T-cell (primary cell): ENCODE results near the gene PIGZ. TPM values are rescaled to one million over a fixed set of nuclear protein-coding genes. Genes with fewer than 3 reads are reported as not detected.
A peak's percentile ranks its signal among the peaks of the same experiment; 100 is the strongest.

Source experiments
- ATAC-seq, 4 experiments: fragments of 200-7000 bp in 3 of 4; fragments of 150-1000 bp in 1 of 4; cut with Tn5 transposase; replicated peaks in 1 of 4; 1 replicate in 3 of 4; 2 replicates in 1 of 4; pipeline ENCODE4 v1.10.0; 2021; ENCODE audit warnings: moderate library complexity in 3 of 4, mild to moderate bottlenecking in 2 of 4, moderate number of reproducible peaks in 1 of 4
- CTCF ChIA-PET, 2 donors: fragments of 300-600 bp; sonication (Branson Sonifier 250); formaldehyde crosslinking; loops; one replicate each; lab custom pipeline; 2022; ENCODE audit warnings: antibody characterized with exemption in 2 of 2; lab: Charles Lee
- POLR2A ChIA-PET, 2 donors: fragments of 300-600 bp; sonication (Branson Sonifier 250); formaldehyde crosslinking; loops; one replicate each; lab custom pipeline; 2022; ENCODE audit warnings: antibody characterized with exemption in 2 of 2; lab: Charles Lee
- DNase-seq, 35 experiments: peaks; one replicate each; pipeline versions ENCODE4 v3.0.0 to v3.0.0-alpha.2; 2013 to 2023
- H3K27ac ChIP-seq: one replicate; pipeline ENCODE4 v1.5.1; 2013; ENCODE audit warnings: low read length
- H3K27me3 ChIP-seq, 2 experiments: replicated peaks in 1 of 2; 1 replicate in 1 of 2; 2 replicates in 1 of 2; pipeline versions ENCODE4 v1.6.1 to v1.7.0; 2013; ENCODE audit warnings: low read length in 1 of 2, mixed read lengths in 1 of 2; ENCODE audit not compliant: control insufficient read depth in 2 of 2, insufficient read depth in 2 of 2; ENCODE audit errors: extremely low read depth in 1 of 2
- H3K36me3 ChIP-seq, 2 donors: 1 replicate in 1 of 2; 2 replicates in 1 of 2; pipeline versions ENCODE4 v1.6.1 to v1.7.0; 2013; ENCODE audit warnings: low read length in 1 of 2; ENCODE audit not compliant: control insufficient read depth in 2 of 2, insufficient read depth in 1 of 2; ENCODE audit errors: extremely low read depth in 1 of 2
- H3K4me1 ChIP-seq, 2 experiments: 1 replicate in 1 of 2; 2 replicates in 1 of 2; pipeline versions ENCODE4 v1.6.1 to v1.7.0; 2013; ENCODE audit warnings: low read length in 2 of 2, mixed read lengths in 1 of 2; ENCODE audit not compliant: insufficient read depth in 2 of 2, control insufficient read depth in 1 of 2; ENCODE audit errors: extremely low read depth in 1 of 2
- H3K4me3 ChIP-seq, 2 donors: 1 replicate in 1 of 2; 2 replicates in 1 of 2; pipeline versions ENCODE4 v1.5.1 to v1.7.0; 2013; ENCODE audit warnings: mild to moderate bottlenecking in 2 of 2, low read length in 1 of 2, moderate library complexity in 1 of 2; ENCODE audit not compliant: control insufficient read depth in 1 of 2; ENCODE audit errors: extremely low read depth in 1 of 2
- H3K9me3 ChIP-seq: 2 replicates; pipeline ENCODE4 v1.7.0; 2013
- H3K27ac Mint-ChIP-seq, 2 donors: one replicate each; pipeline ENCODE4 v1.8.0; 2020 to 2021; ENCODE audit warnings: mild to moderate bottlenecking in 2 of 2, mixed read lengths in 2 of 2
- H3K27me3 Mint-ChIP-seq, 2 donors: one replicate each; pipeline ENCODE4 v1.8.0; 2021 to 2022; ENCODE audit warnings: mixed read lengths in 2 of 2
- H3K36me3 Mint-ChIP-seq: one replicate; pipeline ENCODE4 v1.8.0; 2021; ENCODE audit warnings: mixed read lengths
- H3K4me1 Mint-ChIP-seq, 3 donors: one replicate each; pipeline ENCODE4 v1.8.0; 2020 to 2022; ENCODE audit warnings: mixed read lengths in 3 of 3, mild to moderate bottlenecking in 1 of 3
- H3K4me3 Mint-ChIP-seq, 3 donors: one replicate each; pipeline ENCODE4 v1.8.0; 2020 to 2022; ENCODE audit warnings: mild to moderate bottlenecking in 3 of 3, mixed read lengths in 3 of 3, moderate library complexity in 3 of 3
- H3K9me3 Mint-ChIP-seq, 3 donors: one replicate each; pipeline ENCODE4 v1.8.0; 2020 to 2022; ENCODE audit warnings: mixed read lengths in 3 of 3
- WGBS: methylation state at CpG from one replicate; pipeline ENCODE4 v1.1.5; 2013; ENCODE audit warnings: missing lambda C conversion rate; ENCODE audit not compliant: insufficient coverage; 5-methylcytosine and 5-hydroxymethylcytosine counted together
- total RNA-seq, 35 experiments: library from RNA in 6 of 35; stranded (reverse) in 6 of 35; fragments of 120-200 nt in 1 of 35; gene quantifications; one replicate each; pipeline versions ENCODE4 v1.2.1 to v1.2.4 and lab custom pipeline; 2013 to 2026

PIGZ gene
- total RNA-seq, 5 donors from 2014 or later (not counting 1 experiment from before 2014, with no cell fraction given): 0.28 to 1.3 (median 1.1) TPM

DNA sequence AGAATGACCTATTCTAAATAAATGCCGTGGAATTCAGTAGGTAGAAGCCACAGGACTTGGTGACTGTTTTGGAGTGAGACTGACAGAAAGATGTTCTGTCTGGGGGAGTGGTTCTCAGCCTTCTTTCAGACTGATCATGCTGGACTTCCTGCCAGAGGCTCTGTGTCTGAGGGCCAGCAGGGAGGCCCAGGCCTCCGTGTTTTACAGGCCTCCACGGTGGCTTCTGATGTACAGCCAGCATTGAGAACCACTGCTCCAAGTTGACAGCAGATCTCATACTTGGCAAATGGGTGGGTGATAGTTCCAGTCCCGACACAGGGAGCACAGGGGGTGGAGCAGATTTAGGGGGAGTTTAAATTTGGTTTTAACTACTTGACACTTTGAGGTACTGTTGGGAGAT lies 6.7 kb upstream of the PIGZ start:
- Histone ChIP-seq H3K4me3 (no peak overlapping the region), H3K9me3 (no peaks in the 10 kb centered on the region), H3K4me1 (peaks cover 0 to 7% of the 10 kb centered on the region in 2 experiments), H3K27me3 (peaks cover 0 to 37% of the 10 kb centered on the region in 2 experiments), H3K27ac (no peak overlapping the region), H3K36me3 (no peaks in the 10 kb centered on the region)
- DNase-seq: no peak
- H3K27me3 Mint-ChIP-seq: peaks cover 7 to 17% of the 10 kb centered on the region in 2 donors
- ATAC-seq: no peak
- H3K27ac Mint-ChIP-seq: no peak overlapping the region
- WGBS: 87% methylated on average over 4 of the region's 4 CpGs
- H3K4me1 Mint-ChIP-seq: peaks cover 5 to 13% (median 8%) of the 10 kb centered on the region in 3 donors
- CTCF ChIA-PET: interaction anchor here in 1 of 2 donors (0.6 kb wide), 1 partner anchor 48 kb away, joined by 3 read pairs; no protein-coding TSS in a partner anchor
- H3K36me3 Mint-ChIP-seq: no peaks in the 10 kb centered on the region
- no peak overlapping the region for H3K4me3 Mint-ChIP-seq
- POLR2A ChIA-PET: no interaction called here
- no peaks in the 10 kb centered on the region for H3K9me3 Mint-ChIP-seq

- H3K4me1 ChIP-seq: peaks cover 0 to 11% of the 10 kb centered on the region in 2 experiments
- H3K4me3 Mint-ChIP-seq: no peak overlapping the region
- peaks cover 9 to 17% (median 10%) of the 10 kb centered on the region in 3 donors for H3K4me1 Mint-ChIP-seq
- H3K9me3 Mint-ChIP-seq: no peaks in the 10 kb centered on the region
- H3K27ac Mint-ChIP-seq: no peak overlapping the region
- 82% methylated on average over 4 of the region's 5 CpGs for WGBS
- no peak overlapping the region for H3K4me3 ChIP-seq
- no peaks in the 10 kb centered on the region for H3K36me3 ChIP-seq
- ChIA-PET POLR2A (no interaction called here), CTCF (interaction anchor here in 1 of 2 donors (0.7 kb wide), 1 partner anchor 1109 kb away, joined by 3 read pairs; no protein-coding TSS in a partner anchor)
- H3K36me3 Mint-ChIP-seq: no peaks in the 10 kb centered on the region
- H3K27ac ChIP-seq: no peak overlapping the region
- peaks cover 0 to 35% of the 10 kb centered on the region in 2 experiments for H3K27me3 ChIP-seq
- DNase-seq (no peak), ATAC-seq (no peak)
- no peaks in the 10 kb centered on the region for H3K9me3 ChIP-seq
- peaks cover 7 to 20% of the 10 kb centered on the region in 2 donors for H3K27me3 Mint-ChIP-seq
Measured at GRCh38 chr3:196974661-196975060, 6.0 kb upstream of the PIGZ start.

GRCh38 chr3:196971094-196971698 lies 2.6 kb upstream of the PIGZ start:
- ChIA-PET POLR2A (no interaction called here), CTCF (interaction anchor here (0.6 to 1.5 kb wide), 2 partner anchors 134 to 485 kb away, joined by 4 to 5 read pairs; no protein-coding TSS in a partner anchor)
- Mint-ChIP-seq H3K9me3 (no peaks in the 10 kb centered on the region), H3K4me1 (peaks cover 8 to 16% (median 9%) of the 10 kb centered on the region in 3 donors), H3K27me3 (peaks cover 0 to 12% of the 10 kb centered on the region in 2 donors), H3K27ac (no peak overlapping the region), H3K36me3 (no peaks in the 10 kb centered on the region), H3K4me3 (peak overlapping the region in 2 of 3 donors; percentile 73 to 74)
- no peak overlapping the region for H3K27ac ChIP-seq
- peaks cover 0 to 26% of the 10 kb centered on the region in 2 experiments for H3K27me3 ChIP-seq
- ATAC-seq (no peak), DNase-seq (no peak)
- WGBS: 92% methylated on average over 2 of the region's 7 CpGs
- no peak overlapping the region for H3K4me3 ChIP-seq
- no peaks in the 10 kb centered on the region for H3K36me3 ChIP-seq
- peaks cover 0 to 11% of the 10 kb centered on the region in 2 experiments for H3K4me1 ChIP-seq
- H3K9me3 ChIP-seq: no peaks in the 10 kb centered on the region

GRCh38 chr3:196970547-196971093 lies 2.0 kb upstream of the PIGZ start:
- Histone ChIP-seq H3K27me3 (peaks cover 0 to 26% of the 10 kb centered on the region in 2 experiments), H3K27ac (no peak overlapping the region), H3K4me1 (peaks cover 0 to 11% of the 10 kb centered on the region in 2 experiments), H3K9me3 (no peaks in the 10 kb centered on the region), H3K36me3 (no peaks in the 10 kb centered on the region), H3K4me3 (no peak overlapping the region)
- Mint-ChIP-seq H3K4me1 (peaks cover 8 to 16% (median 9%) of the 10 kb centered on the region in 3 donors), H3K27me3 (peaks cover 0 to 12% of the 10 kb centered on the region in 2 donors), H3K36me3 (no peaks in the 10 kb centered on the region), H3K9me3 (no peaks in the 10 kb centered on the region), H3K4me3 (peak overlapping the region; percentile 68 to 74 (median 73)), H3K27ac (no peak overlapping the region)
- POLR2A ChIA-PET: no interaction called here
- ATAC-seq (no peak), DNase-seq (no peak)
- 86% methylated on average over 15 of the region's 15 CpGs for WGBS
- CTCF ChIA-PET: interaction anchor here (0.6 to 1.5 kb wide), 2 partner anchors 133 to 484 kb away, joined by 4 to 5 read pairs; no protein-coding TSS in a partner anchor

DNA sequence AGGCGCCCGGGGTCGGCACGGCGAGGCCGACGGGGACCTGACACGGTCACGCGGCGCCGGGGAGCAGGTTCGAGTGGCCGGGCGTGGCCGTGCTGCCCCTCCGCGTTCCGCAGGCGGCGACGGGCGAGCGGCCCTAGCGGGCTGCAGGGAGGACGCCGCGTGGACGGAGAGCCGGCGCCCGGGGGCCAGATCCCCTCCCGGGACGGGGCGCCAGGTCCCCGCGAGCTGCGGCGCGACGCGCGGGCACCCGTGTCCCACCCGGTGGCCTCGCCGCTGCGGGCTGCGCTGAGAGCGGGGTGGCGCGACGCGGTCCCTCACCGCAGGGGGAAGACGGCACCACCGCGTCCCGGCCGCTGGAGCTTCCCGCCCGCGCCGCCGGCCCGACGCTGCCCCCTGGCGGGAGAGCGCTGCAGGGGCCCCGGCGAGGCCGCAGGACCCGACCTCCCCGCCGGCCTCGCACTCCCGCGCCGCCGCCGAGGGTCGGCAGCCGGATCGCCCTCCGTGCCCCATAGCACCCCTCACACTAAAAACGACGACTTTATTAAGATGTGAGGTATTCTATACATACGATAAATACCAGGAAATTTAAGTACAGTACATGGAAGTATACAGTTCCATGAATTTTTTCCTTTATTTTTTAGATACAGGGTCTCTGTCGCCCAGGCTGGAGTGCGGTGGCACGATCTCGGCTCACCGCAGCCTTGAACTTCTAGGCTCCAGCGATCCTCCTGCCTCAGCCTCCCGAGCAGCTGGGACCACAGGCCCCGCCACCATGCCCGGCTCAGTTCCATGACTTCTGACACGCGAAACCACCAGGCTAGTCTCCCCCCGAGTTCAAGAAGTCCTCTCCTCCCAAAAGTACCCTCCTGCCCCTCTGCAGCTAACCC lies 1.3 kb upstream of the PIGZ start:
- Mint-ChIP-seq H3K36me3 (no peaks in the 10 kb centered on the region), H3K9me3 (no peaks in the 10 kb centered on the region), H3K27me3 (peaks cover 0 to 12% of the 10 kb centered on the region in 2 donors), H3K27ac (no peak overlapping the region), H3K4me3 (peak overlapping the region; percentile 68 to 74 (median 73)), H3K4me1 (peaks cover 8 to 16% (median 9%) of the 10 kb centered on the region in 3 donors)
- Histone ChIP-seq H3K9me3 (no peaks in the 10 kb centered on the region), H3K4me3 (peak overlapping the region; percentile 46 to 68), H3K27me3 (peaks cover 0 to 26% of the 10 kb centered on the region in 2 experiments), H3K27ac (no peak overlapping the region), H3K36me3 (no peaks in the 10 kb centered on the region), H3K4me1 (peaks cover 0 to 11% of the 10 kb centered on the region in 2 experiments)
- POLR2A ChIA-PET: no interaction called here
- ATAC-seq: peak; percentile 76 to 84 (median 79)
- peak in 33 of 35 experiments; percentile 26 to 84 (median 47) for DNase-seq
- CTCF ChIA-PET: interaction anchor here in 1 of 2 donors (0.7 to 1.5 kb wide), 3 partner anchors 103 to 133 kb away, joined by 3 to 5 read pairs (median 5); no protein-coding TSS in a partner anchor
- WGBS: 11% methylated on average over 84 of the region's 100 CpGs
